ENCODE measurements around the gene WWTR1. TPM values are rescaled to one million over a fixed set of nuclear protein-coding genes. Genes with fewer than 3 reads are reported as not detected.

The WWTR1 gene
- polyA plus RNA-seq, 12 donors: 65.8 to 93.3 (median 77.5) TPM; not detected in 1

DNA sequence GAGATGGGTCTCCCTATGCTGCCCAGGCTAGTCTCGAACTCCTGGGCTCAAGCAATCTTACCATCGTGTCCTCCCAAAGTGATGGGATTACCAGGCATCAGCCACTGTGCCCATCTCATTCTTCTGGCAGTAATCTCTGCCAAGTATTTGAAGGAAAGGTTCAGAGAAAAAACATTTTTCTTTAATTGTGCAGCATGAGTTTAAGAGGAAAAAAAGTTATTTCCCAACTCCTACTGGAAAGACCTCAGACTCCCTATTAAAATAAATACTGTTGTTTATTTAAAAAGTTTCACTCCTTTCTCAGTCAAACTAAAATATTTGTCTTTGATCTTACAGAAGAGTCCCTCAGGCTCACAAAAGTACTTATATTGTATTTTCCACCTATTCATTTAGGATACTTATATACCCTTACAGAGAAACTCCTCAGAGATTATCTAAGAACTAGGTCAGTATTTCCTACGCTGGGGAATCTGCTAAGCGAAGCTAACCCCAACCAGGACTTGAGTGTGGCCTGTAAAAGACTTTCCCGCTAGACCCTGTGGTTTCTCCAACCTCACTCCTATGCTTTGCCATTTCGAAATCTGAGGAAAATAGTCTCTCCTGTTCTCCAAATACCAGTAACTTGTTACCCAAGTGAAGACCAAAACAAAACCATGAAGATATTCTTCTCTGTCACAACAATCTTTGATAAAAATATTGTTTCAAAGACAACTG, 28.7 kb downstream of the WWTR1 start:
- DNase-seq: no peak

- DNase-seq: no peak
Measured at GRCh38 chr3:149626671-149627070, 31.2 kb downstream of the WWTR1 start.

- DNase-seq: no peak
Measured at GRCh38 chr3:149625795-149626194, 32.0 kb downstream of the WWTR1 start.

- no peak for DNase-seq
Measured at GRCh38 chr3:149623824-149624223, 34.0 kb downstream of the WWTR1 start.

GRCh38 chr3:149621218-149622005, 36.4 kb downstream of the WWTR1 start:
- no peak for DNase-seq

GRCh38 chr3:149620291-149621020, 37.4 kb downstream of the WWTR1 start:
- no peak for DNase-seq

GRCh38 chr3:149619136-149619535, 38.7 kb downstream of the WWTR1 start:
- DNase-seq: no peak

DNA sequence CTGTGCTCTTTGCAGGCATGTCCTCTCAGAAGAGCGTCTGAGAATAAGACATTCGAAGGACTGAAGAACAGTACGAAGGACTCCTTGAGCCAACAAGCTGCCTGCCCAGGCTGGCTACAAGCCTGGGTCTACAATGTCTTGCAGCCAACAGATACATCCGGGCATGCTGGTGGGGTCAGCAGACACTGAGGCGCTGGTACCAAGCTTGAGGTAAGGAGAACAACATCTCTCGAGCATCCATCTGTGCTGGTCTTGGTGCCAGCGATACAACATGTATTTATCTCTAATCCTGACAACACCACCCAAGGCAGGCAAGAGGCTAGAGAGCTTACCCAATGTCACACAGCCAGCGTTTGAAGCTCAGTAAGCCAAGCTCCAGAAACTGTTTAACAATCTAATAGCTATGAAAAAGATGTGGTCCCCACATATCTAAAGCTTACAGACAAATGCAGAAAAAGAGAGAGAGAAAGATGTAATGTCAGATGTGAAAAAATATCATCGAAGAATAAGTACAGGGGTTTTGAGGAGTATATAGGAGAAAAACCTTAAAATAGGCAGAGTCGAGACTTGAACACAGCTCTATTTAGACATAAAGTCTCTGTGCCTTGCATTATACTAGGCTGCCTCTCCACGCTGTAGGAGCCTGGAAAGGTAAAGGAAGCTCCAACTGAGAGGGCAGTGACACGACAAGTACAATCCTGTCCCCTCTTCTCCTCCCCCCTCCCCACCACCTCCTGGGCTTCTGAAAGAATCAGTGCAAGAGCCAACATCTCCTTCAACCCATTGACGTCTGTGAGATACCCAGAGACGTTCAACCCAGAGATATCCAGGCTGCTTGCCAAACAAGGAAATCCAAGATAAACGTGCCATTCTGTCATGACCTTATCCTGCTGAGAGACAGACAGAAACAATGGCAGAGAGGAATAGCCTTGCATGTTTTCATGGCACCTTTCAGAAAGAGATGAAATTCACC, 39.4 kb downstream of the WWTR1 start:
- no peak for DNase-seq

DNA sequence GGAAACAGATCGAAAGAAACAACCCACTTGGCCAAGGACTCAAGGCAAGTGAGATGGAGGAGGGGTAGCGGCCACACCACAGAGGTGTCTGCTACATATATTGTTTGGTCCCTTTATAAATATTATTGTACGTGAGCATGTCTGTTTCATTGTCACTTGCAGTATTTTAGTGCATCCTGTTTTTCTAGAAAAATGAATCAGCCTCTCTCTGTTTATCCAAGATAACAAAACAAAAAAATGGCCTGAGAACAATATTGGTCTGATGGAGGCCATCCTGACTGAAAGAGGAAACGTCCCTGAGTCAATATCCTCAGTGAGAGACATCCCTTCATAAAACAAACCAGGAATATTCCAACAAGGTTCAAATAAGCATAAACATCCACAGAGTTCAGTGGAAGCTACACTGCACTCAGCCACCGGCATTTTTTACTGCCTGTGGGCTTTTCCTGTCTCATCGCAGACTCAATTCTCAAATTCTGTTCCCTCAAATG, 42.0 kb downstream of the WWTR1 start:
- DNase-seq: no peak

DNA sequence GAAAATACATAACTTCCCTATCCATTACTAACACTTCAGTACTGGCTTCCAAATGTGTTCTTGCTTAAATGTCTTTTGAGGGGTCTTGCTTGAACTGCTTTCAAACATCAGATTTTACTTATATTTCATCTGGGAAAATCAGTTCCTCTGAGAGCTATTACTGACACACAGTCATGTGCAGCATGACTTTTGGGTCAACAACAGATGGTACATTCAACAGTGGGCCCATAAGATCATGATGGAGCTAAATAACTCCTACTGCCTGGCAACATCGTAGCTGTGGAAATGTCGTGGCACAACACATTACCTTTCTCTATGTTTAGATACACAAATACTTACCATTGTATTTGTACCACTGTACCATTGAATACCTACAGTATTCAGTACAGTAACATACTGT, 43.8 kb downstream of the WWTR1 start:
- no peak for DNase-seq

- DNase-seq: no peak
Measured at GRCh38 chr3:149612456-149612855, 45.4 kb downstream of the WWTR1 start.

DNA sequence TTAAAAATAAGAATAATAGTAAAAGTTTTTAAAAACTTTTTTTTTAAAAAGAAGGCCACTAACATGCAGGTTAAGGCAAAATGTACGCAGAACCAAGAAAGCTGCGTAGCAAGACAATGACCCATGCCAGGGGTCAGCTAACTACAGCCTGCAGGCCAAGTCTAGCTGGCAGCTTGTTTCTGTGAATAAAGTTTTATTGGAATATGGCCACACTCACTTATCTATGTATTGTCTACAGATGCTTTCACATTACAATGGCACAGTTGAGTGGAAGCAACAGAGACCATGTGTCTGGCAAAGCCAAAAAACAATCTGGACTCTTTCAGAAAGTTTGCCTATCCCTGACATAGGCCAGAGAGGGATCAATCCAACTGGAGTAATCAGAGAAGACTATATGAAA, 46.7 kb downstream of the WWTR1 start:
- no peak for DNase-seq

DNA sequence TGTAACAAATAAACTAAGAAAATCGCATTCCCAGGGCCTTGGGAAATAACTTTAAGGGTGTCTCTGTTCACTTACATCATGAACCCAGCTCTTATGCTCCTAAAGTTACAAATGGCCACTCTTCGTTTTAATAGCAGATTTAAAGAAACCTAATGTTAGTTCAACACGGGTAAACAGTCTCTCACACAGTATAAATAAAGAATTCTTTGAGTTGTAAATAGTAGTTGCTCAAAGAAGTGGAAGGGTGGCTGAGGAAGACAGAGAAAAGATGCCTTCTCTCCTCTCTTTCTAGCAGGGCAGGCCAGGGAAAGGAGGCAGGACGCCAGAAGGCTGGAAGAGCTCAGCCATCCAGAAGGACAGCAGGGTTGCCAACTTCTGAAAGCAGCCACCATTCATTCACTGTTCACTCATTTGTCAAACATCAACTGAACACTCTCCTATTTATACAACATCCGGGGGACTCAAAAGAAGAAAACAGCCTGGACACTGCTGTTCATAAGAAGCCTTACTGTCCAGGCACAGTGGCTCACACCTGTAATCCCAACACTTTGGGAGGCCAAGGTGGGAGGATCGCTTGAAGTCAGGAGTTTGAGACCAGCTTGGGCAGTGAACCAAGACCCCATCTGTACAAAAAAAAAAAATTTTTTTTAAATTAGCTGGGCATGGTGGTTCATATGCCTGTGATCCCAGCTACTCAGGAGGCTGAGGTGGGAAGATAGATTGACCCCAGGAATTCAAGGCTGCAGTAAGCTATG, 47.3 kb downstream of the WWTR1 start:
- peak; percentile 27 for DNase-seq

DNA sequence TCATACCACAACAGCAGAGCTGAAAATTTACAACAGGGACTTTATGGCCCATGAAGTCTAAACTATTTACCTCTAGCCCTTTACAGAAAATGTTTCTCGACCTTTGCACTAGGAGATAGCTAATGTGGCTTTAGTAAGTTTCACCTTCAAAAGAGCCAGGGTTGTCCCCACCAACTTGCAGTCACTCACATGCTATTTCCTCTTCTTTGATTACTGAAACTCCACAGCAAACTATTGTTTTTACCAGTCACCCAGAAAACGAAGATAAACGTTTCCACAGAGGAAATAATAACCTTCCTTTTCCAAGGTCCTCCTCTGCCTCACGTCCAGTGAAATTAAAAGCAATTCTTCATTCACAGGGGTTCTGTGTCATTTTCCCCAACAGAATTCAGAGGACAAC, 48.2 kb downstream of the WWTR1 start:
- DNase-seq: no peak

DNA sequence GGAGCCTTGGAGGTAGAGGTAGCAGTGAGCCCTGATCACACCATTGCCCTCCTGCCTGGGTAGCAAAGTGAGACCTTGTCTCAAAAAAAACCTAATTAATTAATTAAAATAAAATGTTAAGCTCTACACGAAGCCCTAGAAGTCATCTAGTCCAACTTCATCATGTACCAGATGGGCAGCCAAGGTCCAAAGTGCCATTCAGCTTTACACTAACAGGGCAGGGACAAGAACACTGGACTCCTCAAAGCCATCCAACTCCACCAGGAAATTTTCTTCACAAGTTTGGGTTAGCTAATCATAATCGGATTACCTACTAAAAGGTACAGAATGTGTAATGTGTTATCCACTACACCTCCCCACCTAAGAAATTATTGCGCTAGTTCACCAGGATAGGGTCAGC, 48.8 kb downstream of the WWTR1 start:
- DNase-seq: no peak

DNA sequence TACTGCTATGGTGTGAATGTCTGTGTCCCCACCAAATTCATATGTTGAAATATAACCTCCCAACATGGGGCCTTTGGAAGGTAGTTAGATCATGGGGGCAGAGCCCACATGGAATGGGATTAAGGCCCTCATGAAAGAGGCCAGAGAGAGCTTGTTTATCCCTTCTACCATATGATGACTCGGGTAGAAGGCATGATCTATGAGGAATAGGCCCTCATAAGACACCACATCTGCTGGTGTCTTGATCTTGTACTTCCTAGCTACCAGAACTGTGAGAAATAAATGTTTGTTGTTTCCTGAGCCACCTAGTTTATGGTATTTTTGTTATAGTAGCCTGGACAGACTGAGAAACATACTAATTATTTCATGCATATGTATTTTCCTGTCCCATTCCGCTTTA, 51.9 kb downstream of the WWTR1 start:
- DNase-seq: no peak

DNA sequence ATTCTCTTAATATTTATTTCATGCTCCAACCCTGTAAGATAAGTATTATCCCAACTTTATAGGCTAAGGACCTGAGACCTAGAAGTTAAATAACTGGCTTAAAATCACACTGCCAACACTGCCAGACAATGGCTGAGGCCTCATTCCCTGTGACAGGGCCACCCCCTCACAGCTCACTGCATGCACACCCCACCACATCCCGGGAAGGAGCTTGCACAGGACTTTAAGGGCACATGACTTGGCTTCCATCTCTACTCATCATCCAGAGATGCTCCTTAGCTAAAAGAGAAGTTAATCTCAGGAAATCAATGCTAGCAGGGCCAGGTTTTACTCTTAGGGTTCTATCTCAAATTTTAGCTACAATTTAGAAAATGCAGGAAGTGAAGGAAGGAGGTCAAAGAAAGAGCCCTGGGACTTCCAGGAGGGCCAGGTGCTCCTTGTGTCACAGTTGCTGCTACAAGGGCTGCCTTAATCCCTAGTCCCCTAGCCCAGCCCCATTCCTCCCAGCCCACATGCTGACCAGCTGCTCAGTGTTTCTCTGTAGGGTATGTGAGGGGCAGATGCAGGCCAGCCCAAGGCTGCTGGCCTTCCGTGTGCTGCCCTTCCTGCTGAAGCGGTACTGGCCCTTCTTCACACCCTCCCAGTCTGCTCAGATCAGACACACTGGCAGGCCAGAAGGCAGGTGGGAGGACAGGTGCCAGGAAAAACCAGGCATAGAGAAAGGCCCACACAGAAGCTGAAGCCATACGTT, 53.5 kb downstream of the WWTR1 start:
- DNase-seq: no peak

- DNase-seq: no peak
Measured at GRCh38 chr3:149603126-149604074, 54.4 kb downstream of the WWTR1 start.

- DNase-seq: no peak
Measured at GRCh38 chr3:149600634-149601033, 57.2 kb downstream of the WWTR1 start.

Data from muscle of arm (tissue), 12 donors.